Endothelial cell of umbilical vein (primary cell): ENCODE results near the gene MORN5. TPM values are rescaled to one million over a fixed set of nuclear protein-coding genes. Genes with fewer than 3 reads are reported as not detected.

Experiments used
- BruUV-seq: library from RNA; stranded (reverse); fragments of 400-500 nt; replicated peaks from 2 replicates; lab custom pipeline; 2021; lab: Mats Ljungman, UMichigan
- CTCF ChIA-PET: fragments of 300-600, 350-600 bp; sonication (Branson Sonifier 250); formaldehyde crosslinking; loops from one replicate; lab custom pipeline; 2021; ENCODE audit warnings: antibody characterized with exemption, inconsistent platforms; lab: Charles Lee
- POLR2A ChIA-PET: fragments of 300-600, 350-600 bp; sonication (Branson Sonifier 250); formaldehyde crosslinking; loops from one replicate; lab custom pipeline; 2021; ENCODE audit warnings: antibody characterized with exemption, inconsistent platforms; lab: Charles Lee
- DNase-seq: peaks from one replicate; pipeline ENCODE4 v3.0.0-alpha.2; 2011; ENCODE audit warnings: low read depth, low spot score
- FAIRE-seq: peaks from 2 replicates; lab custom pipeline; 2011; peaks lifted over from hg19 to GRCh38; lab: Jason Lieb, UNC
- H2AFZ ChIP-seq: 2 replicates; pipeline ENCODE4 v1.6.0; 2012; ENCODE audit warnings: low read depth, low read length, control low read depth, inconsistent platforms
- H3K27ac ChIP-seq: 2 replicates; pipeline ENCODE4 v1.5.1; 2011; ENCODE audit warnings: low read depth, mild to moderate bottlenecking, control low read depth, low read length, moderate library complexity; ENCODE audit not compliant: insufficient read depth
- H3K27me3 ChIP-seq, 2 experiments: 2 replicates each; pipeline versions ENCODE4 v1.6.0 to v1.6.1; 2011; ENCODE audit warnings: low read length in 2 of 2, mixed read lengths in 1 of 2; ENCODE audit not compliant: control insufficient read depth in 2 of 2, insufficient read depth in 2 of 2
- H3K36me3 ChIP-seq, 2 experiments: 2 replicates in 1 of 2; 3 replicates in 1 of 2; pipeline ENCODE4 v1.5.1; 2011; ENCODE audit warnings: low read length in 2 of 2, mild to moderate bottlenecking in 1 of 2, moderate library complexity in 1 of 2; ENCODE audit not compliant: control insufficient read depth in 2 of 2, insufficient read depth in 2 of 2; ENCODE audit errors: extremely low read depth in 1 of 2
- H3K4me1 ChIP-seq: 3 replicates; pipeline ENCODE4 v1.5.1; 2011; ENCODE audit warnings: mild to moderate bottlenecking, low read length; ENCODE audit not compliant: control insufficient read depth, insufficient read depth; ENCODE audit errors: extremely low read depth
- H3K4me2 ChIP-seq: 2 replicates; pipeline ENCODE4 v1.6.1; 2011; ENCODE audit warnings: low read length, control low read depth, mixed read lengths; ENCODE audit not compliant: insufficient read depth
- H3K4me3 ChIP-seq, 3 experiments: fragments of 200-600 bp in 1 of 3; sonication (generic), shearing (Covaris generic) in 1 of 3; replicated peaks in 1 of 3; 2 replicates each; pipeline ENCODE4 v1.5.1; 2011 to 2016; ENCODE audit warnings: control low read depth in 3 of 3, low read length in 3 of 3, mild to moderate bottlenecking in 2 of 3, inconsistent platforms in 1 of 3, low read depth in 1 of 3, moderate library complexity in 1 of 3; ENCODE audit not compliant: insufficient read depth in 1 of 3
- H3K79me2 ChIP-seq: 2 replicates; pipeline ENCODE4 v1.6.0; 2012; ENCODE audit warnings: low read length, inconsistent platforms; ENCODE audit not compliant: control insufficient read depth, insufficient read depth
- H3K9ac ChIP-seq: replicated peaks from 2 replicates; pipeline ENCODE3; 2011; ENCODE audit warnings: low read length, control low read depth; ENCODE audit not compliant: insufficient read depth; ENCODE audit errors: extremely low read depth
- H3K9me1 ChIP-seq: replicated peaks from 3 replicates; pipeline ENCODE4 v1.6.0; 2011; ENCODE audit warnings: mild to moderate bottlenecking, low read length; ENCODE audit not compliant: control insufficient read depth, insufficient read depth; ENCODE audit errors: extremely low read depth
- H3K9me3 ChIP-seq: replicated peaks from 2 replicates; pipeline ENCODE4 v1.5.1; 2012; ENCODE audit warnings: low read length, inconsistent platforms; ENCODE audit not compliant: control insufficient read depth, insufficient read depth
- H4K20me1 ChIP-seq: replicated peaks from 2 replicates; pipeline ENCODE3; 2011; ENCODE audit warnings: mild to moderate bottlenecking, low read length; ENCODE audit not compliant: control insufficient read depth, insufficient read depth; ENCODE audit errors: extremely low read depth
- CTCF ChIP-seq, 2 donors: IDR thresholded peaks; 1 replicate in 1 of 2; 2 replicates in 1 of 2; pipeline ENCODE4 v1.5.1; 2011; ENCODE audit warnings: low read length in 2 of 2, mild to moderate bottlenecking in 2 of 2, moderate library complexity in 2 of 2, control low read depth in 1 of 2, inconsistent platforms in 1 of 2, low read depth in 1 of 2; ENCODE audit not compliant: insufficient read depth in 1 of 2; ENCODE audit errors: extremely low read depth in 1 of 2
- EZH2 ChIP-seq: IDR thresholded peaks from 2 replicates; pipeline ENCODE4 v1.6.1; 2012; ENCODE audit warnings: borderline replicate concordance, low read depth, mild to moderate bottlenecking, moderate library complexity, low read length, inconsistent platforms; ENCODE audit not compliant: severe bottlenecking
- FOS ChIP-seq: IDR thresholded peaks from 2 replicates; pipeline ENCODE4 v1.6.1; 2011; ENCODE audit warnings: mild to moderate bottlenecking, low read length, moderate library complexity, borderline replicate concordance; ENCODE audit not compliant: insufficient read depth
- GATA2 ChIP-seq: IDR thresholded peaks from 2 replicates; pipeline ENCODE4 v1.7.0; 2011; ENCODE audit warnings: low read depth, mild to moderate bottlenecking, moderate library complexity, mixed read lengths, low read length; ENCODE audit not compliant: insufficient read length, insufficient read depth
- JUN ChIP-seq: IDR thresholded peaks from 2 replicates; pipeline ENCODE4 v1.6.1; 2011; ENCODE audit warnings: borderline replicate concordance, low read depth; ENCODE audit not compliant: insufficient read length, insufficient read depth
- MAX ChIP-seq: IDR thresholded peaks from 2 replicates; pipeline ENCODE4 v1.6.1; 2011; ENCODE audit not compliant: insufficient read depth, insufficient read length
- MYC ChIP-seq: IDR thresholded peaks from one replicate; pipeline ENCODE4 v1.6.1; 2011; ENCODE audit warnings: mild to moderate bottlenecking, low read depth, low read length
- POLR2A ChIP-seq: IDR thresholded peaks from 2 replicates; pipeline ENCODE4 v1.6.1; 2012; ENCODE audit warnings: low read depth, mild to moderate bottlenecking, control low read depth, low read length
- POLR2AphosphoS5 ChIP-seq: IDR thresholded peaks from 2 replicates; pipeline ENCODE4 v1.6.1; 2012; ENCODE audit warnings: low read depth, mild to moderate bottlenecking, control low read depth, low read length, moderate library complexity; ENCODE audit not compliant: insufficient read depth
- dilution Hi-C: fragments of 300-500 bp; cut with MboI; formaldehyde crosslinking; loops from one replicate; pipeline ENCODE4 v1.15.0; 2019; ENCODE audit warnings: low sequenced_read_pairs; ENCODE audit not compliant: extremely low pct_ligation_motif_present
- intact Hi-C: fragments of 100-400 bp; cut with micrococcal nuclease; formaldehyde crosslinking; loops from one replicate; pipeline ENCODE4 v1.10.0; 2022
- polyA plus RNA-seq, 4 experiments: library from polyadenylated mRNA; depleted of rRNA in 3 of 4; stranded (reverse) in 3 of 4; unstranded in 1 of 4; fragments of >200 nt; gene quantifications; 2 replicates each; pipeline versions ENCODE4 v1.2.1 to v1.2.3, GENCODE V29; 2011 to 2012; ENCODE audit warnings: missing spikeins in 1 of 4
- total RNA-seq: library from RNA; stranded (reverse); gene quantifications from 2 replicates; pipeline ENCODE4 v1.2.3, GENCODE V29; 2021

The MORN5 gene
- total and polyA plus RNA-seq, 2 donors (not counting 3 experiments of a cell fraction or from before 2014, with no cell fraction given) = not detected

GRCh38 chr9:122205176-122205575 is 45.5 kb downstream of the MORN5 start:
- intact Hi-C loops = no loop called here
- Histone ChIP-seq H3K27ac (no peak overlapping the region), H3K4me3 (no peak overlapping the region), H3K79me2 (no peaks in the 10 kb centered on the region), H3K36me3 (no peaks in the 10 kb centered on the region), H3K9me3 (no peaks in the 10 kb centered on the region), H3K9ac (no peak overlapping the region), H3K4me1 (no peaks in the 10 kb centered on the region), H3K27me3 (peaks cover 0 to 6% of the 10 kb centered on the region in 2 experiments), H2AFZ (no peak overlapping the region), H3K9me1 (no peaks in the 10 kb centered on the region), H3K4me2 (no peak overlapping the region), H4K20me1 (no peaks in the 10 kb centered on the region)
- BruUV-seq = no TSS peak
- no peak for DNase-seq
- ChIA-PET POLR2A (no interaction called here), CTCF (no interaction called here)
- FAIRE-seq = no peak
- dilution Hi-C loops = no loop called here
- TF ChIP-seq CTCF (IDR thresholded peaks at IDR 0.05; ENCODE audit: extremely low read depth in 1 of 2, insufficient read depth in 1 of 2, low read depth in 1 of 2, low read length in 2 of 2) (no peak), POLR2AphosphoS5 (no peak), GATA2 (no peak), POLR2A (no peak), MAX (no peak), MYC (no peak), EZH2 (no peak), JUN (no peak), FOS (no peak)
